Cardiac muscle cell (in vitro differentiated cells and primary cell): Measurements from ENCODE around the gene RFC5. TPM values are rescaled to one million over a fixed set of nuclear protein-coding genes. Genes with fewer than 3 reads are reported as not detected.
"Not testable (repeated sequence)": the region's sequence is repeated elsewhere in the genome, so short reads cannot be mapped to it uniquely, and the experiment has no call there.

Source experiments
- DNase-seq, 2 donors: peaks; one replicate each; pipeline versions ENCODE4 v3.0.0 to v3.0.0-alpha.2; 2010 to 2017; ENCODE audit warnings: low read depth in 1 of 2, low spot score in 1 of 2
- H3K27ac ChIP-seq: fragments of 200-600 bp; sonication (generic); 2 replicates; pipeline ENCODE4 v1.5.1; 2016
- H3K27me3 ChIP-seq: fragments of 200-600 bp; sonication (generic); 2 replicates; pipeline ENCODE4 v1.6.0; 2016; ENCODE audit warnings: control low read depth
- H3K36me3 ChIP-seq: fragments of 200-600 bp; sonication (generic); 2 replicates; pipeline ENCODE4 v1.5.1; 2016; ENCODE audit warnings: control low read depth
- H3K4me1 ChIP-seq: fragments of 200-600 bp; sonication (generic); 2 replicates; pipeline ENCODE4 v1.8.1; 2017; ENCODE audit warnings: low read depth, mild to moderate bottlenecking, mixed run types
- H3K4me3 ChIP-seq: fragments of 200-600 bp; sonication (generic); 2 replicates; pipeline ENCODE4 v1.5.1; 2016; ENCODE audit warnings: mild to moderate bottlenecking
- H3K9me3 ChIP-seq: fragments of 200-600 bp; sonication (generic); 2 replicates; pipeline ENCODE4 v1.5.1; 2017; ENCODE audit warnings: low read depth, mild to moderate bottlenecking, control low read depth
- polyA plus RNA-seq: library from polyadenylated mRNA; unstranded; fragments of >200 nt; fragmentation: Nextera tagmentation; extraction: Ambion mirVana; gene quantifications from 2 replicates; pipeline ENCODE4 v1.2.1, GENCODE V29; 2016
- total RNA-seq: library from RNA; depleted of rRNA; stranded (reverse); fragments of >200 nt; gene quantifications from 2 replicates; pipeline ENCODE4 v1.2.3, GENCODE V29; 2016
- TF ChIP-seq, protein P1 (sequence below): IDR thresholded peaks from 2 replicates; pipeline ENCODE4 v1.5.1; 2012; ENCODE audit warnings: low read depth, mild to moderate bottlenecking, low read length

The RFC5 gene
- total and polyA plus RNA-seq, 2 experiments from 2014 or later = 25.6 to 27.4 TPM

DNA sequence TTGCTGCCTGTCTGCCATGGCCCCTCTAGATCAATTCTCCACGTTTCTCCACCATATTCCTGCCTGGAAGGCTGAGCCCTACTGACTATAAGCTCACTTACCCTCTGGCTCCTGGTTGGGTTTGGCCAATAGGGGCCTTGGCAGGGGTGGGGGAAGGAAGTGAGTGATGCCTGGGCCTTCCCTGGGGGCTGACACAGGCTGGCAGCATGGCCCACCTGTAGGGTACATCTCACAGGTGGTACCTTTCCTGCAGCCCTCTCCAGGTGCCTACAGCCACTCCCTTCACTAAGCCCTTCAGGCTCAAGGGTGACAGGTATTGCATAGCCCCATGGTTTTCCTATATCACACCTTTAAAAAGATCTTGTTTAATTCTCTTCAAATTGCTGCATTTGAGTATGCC is 3.5 kb downstream of the RFC5 start:
- peaks cover 9% of the 10 kb centered on the region for H3K4me1 ChIP-seq
- TF ChIP-seq, protein P1, sequence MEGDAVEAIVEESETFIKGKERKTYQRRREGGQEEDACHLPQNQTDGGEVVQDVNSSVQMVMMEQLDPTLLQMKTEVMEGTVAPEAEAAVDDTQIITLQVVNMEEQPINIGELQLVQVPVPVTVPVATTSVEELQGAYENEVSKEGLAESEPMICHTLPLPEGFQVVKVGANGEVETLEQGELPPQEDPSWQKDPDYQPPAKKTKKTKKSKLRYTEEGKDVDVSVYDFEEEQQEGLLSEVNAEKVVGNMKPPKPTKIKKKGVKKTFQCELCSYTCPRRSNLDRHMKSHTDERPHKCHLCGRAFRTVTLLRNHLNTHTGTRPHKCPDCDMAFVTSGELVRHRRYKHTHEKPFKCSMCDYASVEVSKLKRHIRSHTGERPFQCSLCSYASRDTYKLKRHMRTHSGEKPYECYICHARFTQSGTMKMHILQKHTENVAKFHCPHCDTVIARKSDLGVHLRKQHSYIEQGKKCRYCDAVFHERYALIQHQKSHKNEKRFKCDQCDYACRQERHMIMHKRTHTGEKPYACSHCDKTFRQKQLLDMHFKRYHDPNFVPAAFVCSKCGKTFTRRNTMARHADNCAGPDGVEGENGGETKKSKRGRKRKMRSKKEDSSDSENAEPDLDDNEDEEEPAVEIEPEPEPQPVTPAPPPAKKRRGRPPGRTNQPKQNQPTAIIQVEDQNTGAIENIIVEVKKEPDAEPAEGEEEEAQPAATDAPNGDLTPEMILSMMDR = no peak
- H3K9me3 ChIP-seq = no peaks in the 10 kb centered on the region
- H3K27me3 ChIP-seq = no peaks in the 10 kb centered on the region
- H3K4me3 ChIP-seq = no peak overlapping the region
- no peak for DNase-seq
- H3K27ac ChIP-seq = no peak overlapping the region
- H3K36me3 ChIP-seq = peaks cover 19% of the 10 kb centered on the region

GRCh38 chr12:118022097-118022727 is 5.7 kb downstream of the RFC5 start:
- H3K36me3 ChIP-seq = peaks cover 28% of the 10 kb centered on the region
- not testable (repeated sequence) for H3K4me1 ChIP-seq

GRCh38 chr12:118022728-118023109 is 6.2 kb downstream of the RFC5 start:
- H3K36me3 ChIP-seq = peaks cover 28% of the 10 kb centered on the region
- TF ChIP-seq, protein P1 = no peak
- no peaks in the 10 kb centered on the region for H3K9me3 ChIP-seq
- DNase-seq = no peak
- H3K27ac ChIP-seq = no peak overlapping the region
- H3K27me3 ChIP-seq = no peaks in the 10 kb centered on the region
- no peaks in the 10 kb centered on the region for H3K4me1 ChIP-seq
- no peak overlapping the region for H3K4me3 ChIP-seq

More at GRCh38 chr12:118022097-118022727, 5.7 kb downstream of the RFC5 start:
- not testable (repeated sequence) for H3K27me3 ChIP-seq, H3K27ac ChIP-seq, H3K9me3 ChIP-seq, H3K4me3 ChIP-seq, DNase-seq

DNA sequence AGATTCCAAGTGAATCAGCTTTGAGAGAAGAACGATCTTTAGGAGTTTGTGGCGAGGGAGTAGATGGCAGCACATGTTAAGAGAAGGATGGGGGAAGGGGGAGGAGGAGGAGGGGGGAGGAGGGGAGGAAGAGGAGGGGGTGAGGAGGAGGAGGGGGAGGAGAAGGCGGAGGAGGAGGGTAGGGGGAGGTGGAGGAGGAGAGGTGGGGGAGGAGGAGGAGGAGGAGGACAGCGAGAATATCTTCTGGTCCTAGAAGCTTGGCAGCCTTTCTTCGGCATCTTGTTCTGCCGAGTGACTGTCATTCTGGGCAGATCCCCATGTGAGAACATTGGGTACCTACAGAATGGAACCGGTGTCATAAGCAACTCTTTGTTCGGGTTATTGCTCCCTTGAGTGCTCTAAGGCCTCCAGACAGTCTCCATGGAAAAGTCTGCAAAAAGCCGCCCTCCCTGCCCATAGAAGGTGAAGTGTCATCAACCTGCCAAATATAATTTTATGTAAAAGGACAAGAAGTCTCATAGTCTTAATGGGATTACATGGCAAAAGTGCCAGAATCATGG is 6.9 kb downstream of the RFC5 start:
- Histone ChIP-seq H3K27me3 (no peaks in the 10 kb centered on the region), H3K9me3 (no peaks in the 10 kb centered on the region), H3K4me1 (no peaks in the 10 kb centered on the region), H3K36me3 (peaks cover 28% of the 10 kb centered on the region), H3K4me3 (no peak overlapping the region), H3K27ac (no peak overlapping the region)
- TF ChIP-seq, protein P1 = no peak
- no peak for DNase-seq

DNA sequence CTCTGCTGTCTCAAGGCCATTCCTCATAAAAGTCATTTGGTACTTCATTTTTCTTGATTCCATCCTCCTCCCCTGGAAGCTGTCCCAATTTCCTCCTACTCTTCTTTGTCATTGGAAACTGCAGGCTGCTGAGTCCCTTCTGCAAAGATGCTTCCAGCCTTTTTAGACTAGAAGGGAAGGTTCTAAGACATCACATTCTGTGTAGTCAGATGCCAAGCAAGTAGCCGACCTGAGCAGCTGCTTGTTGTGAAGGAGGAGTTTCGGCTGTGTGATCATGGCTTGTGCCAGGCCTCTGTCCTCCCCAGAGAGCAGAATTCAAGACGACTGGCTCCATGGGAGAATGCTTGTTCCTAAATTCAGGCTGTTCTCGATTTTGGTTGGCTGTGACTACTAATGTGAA is 8.7 kb downstream of the RFC5 start:
- H3K27me3 ChIP-seq = no peaks in the 10 kb centered on the region
- no peaks in the 10 kb centered on the region for H3K9me3 ChIP-seq
- no peaks in the 10 kb centered on the region for H3K4me1 ChIP-seq
- no peak for DNase-seq
- no peak overlapping the region for H3K27ac ChIP-seq
- H3K36me3 ChIP-seq = peaks cover 23% of the 10 kb centered on the region
- no peak overlapping the region for H3K4me3 ChIP-seq
- TF ChIP-seq, protein P1 = no peak

- no peaks in the 10 kb centered on the region for H3K27me3 ChIP-seq
- TF ChIP-seq, protein P1 = no peak
- DNase-seq = no peak
- H3K4me3 ChIP-seq = no peak overlapping the region
- no peaks in the 10 kb centered on the region for H3K9me3 ChIP-seq
- H3K27ac ChIP-seq = no peak overlapping the region
- H3K36me3 ChIP-seq = peaks cover 43% of the 10 kb centered on the region
- no peaks in the 10 kb centered on the region for H3K4me1 ChIP-seq
Observed at GRCh38 chr12:118029166-118029565, 12.7 kb downstream of the RFC5 start.
